Measurements from ENCODE around the gene ZNF8. TPM values are rescaled to one million over a fixed set of nuclear protein-coding genes. Genes with fewer than 3 reads are reported as not detected.
"Not testable (repeated sequence)": the region's sequence is repeated elsewhere in the genome, so short reads cannot be mapped to it uniquely, and the experiment has no call there.

The ZNF8 gene
- total RNA-seq, 1 donor from 2014 or later = 2.9 TPM

GRCh38 chr19:58338336-58338735, 59.6 kb downstream of the ZNF8 start:
- ATAC-seq = no peak

GRCh38 chr19:58338825-58339558, 60.2 kb downstream of the ZNF8 start:
- peak; percentile 7 for ATAC-seq

- no peak for ATAC-seq
Measured at GRCh38 chr19:58345558-58345957, 66.8 kb downstream of the ZNF8 start.

GRCh38 chr19:58346961-58347929, 68.5 kb downstream of the ZNF8 start:
- ATAC-seq = peak; percentile 81

GRCh38 chr19:58348080-58348479, 69.3 kb downstream of the ZNF8 start:
- ATAC-seq = not testable (repeated sequence)

- no peak for ATAC-seq
Measured at GRCh38 chr19:58349590-58349989, 70.8 kb downstream of the ZNF8 start.

- ATAC-seq = no peak
Measured at GRCh38 chr19:58350001-58350861, 71.5 kb downstream of the ZNF8 start.

- no peak for ATAC-seq
Measured at GRCh38 chr19:58350871-58351557, 72.3 kb downstream of the ZNF8 start.

- no peak for ATAC-seq
Measured at GRCh38 chr19:58351558-58351878, 72.8 kb downstream of the ZNF8 start.

- no peak for ATAC-seq
Measured at GRCh38 chr19:58351990-58352755, 73.4 kb downstream of the ZNF8 start.

Other genes with a start within 250 kb of the ZNF8 start
- not detected for gene ZSCAN1, start 244.9 kb upstream of the ZNF8 start, total RNA-seq
- 0.68 TPM for gene ZNF135, start 219.7 kb upstream of the ZNF8 start, total RNA-seq
- gene ZSCAN18, start 180.7 kb upstream of the ZNF8 start, total RNA-seq = 9.4 TPM
- gene ZNF329, start 128.2 kb upstream of the ZNF8 start, total RNA-seq = 2.9 TPM
- gene ZNF274, start 95.9 kb upstream of the ZNF8 start, total RNA-seq = 19.5 TPM
- gene ZNF544, start 50.0 kb upstream of the ZNF8 start, total RNA-seq = 20.0 TPM
- 18.6 TPM for gene ERVK3-1, start 26.4 kb downstream of the ZNF8 start, total RNA-seq
- 2.5 TPM for gene ZSCAN22, start 48.0 kb downstream of the ZNF8 start, total RNA-seq
- 3.5 TPM for gene A1BG, start 74.5 kb downstream of the ZNF8 start, total RNA-seq
- gene ZNF497, start 83.8 kb downstream of the ZNF8 start, total RNA-seq = 1.1 TPM
- 2.7 TPM for gene ZNF837, start 102.1 kb downstream of the ZNF8 start, total RNA-seq
- 1,223 TPM for gene RPS5, start 108.3 kb downstream of the ZNF8 start, total RNA-seq
- gene RNF225, start 116.7 kb downstream of the ZNF8 start, total RNA-seq = 14.7 TPM
- 6.5 TPM for gene ZNF584, start 129.7 kb downstream of the ZNF8 start, total RNA-seq
- gene ZNF132, start 161.2 kb downstream of the ZNF8 start, total RNA-seq = 1.0 TPM
- 6.0 TPM for gene ZNF324B, start 172.7 kb downstream of the ZNF8 start, total RNA-seq
- 9.2 TPM for gene ZNF324, start 188.1 kb downstream of the ZNF8 start, total RNA-seq
- gene ZNF446, start 197.4 kb downstream of the ZNF8 start, total RNA-seq = 4.7 TPM
- gene SLC27A5, start 233.0 kb downstream of the ZNF8 start, total RNA-seq = 6.4 TPM
- gene ZBTB45, start 240.9 kb downstream of the ZNF8 start, total RNA-seq = 8.0 TPM